ENCODE results near the gene ALDH1L1.

DNA sequence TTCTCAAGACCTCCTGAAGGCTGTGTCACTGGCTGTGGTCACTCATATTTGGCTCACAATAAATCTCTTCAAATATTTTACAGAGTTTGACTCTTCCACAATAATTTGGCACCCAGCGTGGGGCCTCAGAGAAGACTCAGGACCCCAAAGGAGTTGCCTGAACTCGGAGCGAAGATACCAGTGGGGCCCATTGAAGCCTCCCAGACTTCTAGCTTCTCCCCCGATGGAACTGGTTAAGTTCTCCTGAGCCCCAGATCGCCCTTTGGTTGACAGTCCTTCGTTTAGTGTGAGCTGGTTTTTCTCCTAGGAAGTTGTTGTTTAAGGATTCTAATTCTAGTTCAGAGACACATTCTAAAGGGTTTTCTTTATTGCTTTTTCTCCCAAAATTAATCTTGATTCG, 95.1 kb downstream of the ALDH1L1 start:
- TF ChIP-seq FOXA1 (IDR thresholded peaks at IDR 0.05) (no peak), FOXA1 (CRISPR knock-in tag; IDR thresholded peaks at IDR 0.05) (no peak), HMG20B (CRISPR knock-in tag; conservative IDR thresholded peaks at IDR 0.05) (no peak), ISX (CRISPR knock-in tag; conservative IDR thresholded peaks at IDR 0.05) (no peak), NBN (conservative IDR thresholded peaks at IDR 0.05) (no peak), ASH2L (IDR thresholded peaks at IDR 0.05; ENCODE audit: insufficient read length, low read depth, low read length) (no peak), HNF4G (IDR thresholded peaks at IDR 0.05; ENCODE audit: borderline replicate concordance, low read depth, low read length) (no peak), HNF4G (CRISPR knock-in tag; IDR thresholded peaks at IDR 0.05; ENCODE audit: borderline replicate concordance, low read depth) (no peak), ZNF770 (CRISPR knock-in tag; IDR thresholded peaks at IDR 0.05) (no peak)
- TF ChIP-seq, protein P1, sequence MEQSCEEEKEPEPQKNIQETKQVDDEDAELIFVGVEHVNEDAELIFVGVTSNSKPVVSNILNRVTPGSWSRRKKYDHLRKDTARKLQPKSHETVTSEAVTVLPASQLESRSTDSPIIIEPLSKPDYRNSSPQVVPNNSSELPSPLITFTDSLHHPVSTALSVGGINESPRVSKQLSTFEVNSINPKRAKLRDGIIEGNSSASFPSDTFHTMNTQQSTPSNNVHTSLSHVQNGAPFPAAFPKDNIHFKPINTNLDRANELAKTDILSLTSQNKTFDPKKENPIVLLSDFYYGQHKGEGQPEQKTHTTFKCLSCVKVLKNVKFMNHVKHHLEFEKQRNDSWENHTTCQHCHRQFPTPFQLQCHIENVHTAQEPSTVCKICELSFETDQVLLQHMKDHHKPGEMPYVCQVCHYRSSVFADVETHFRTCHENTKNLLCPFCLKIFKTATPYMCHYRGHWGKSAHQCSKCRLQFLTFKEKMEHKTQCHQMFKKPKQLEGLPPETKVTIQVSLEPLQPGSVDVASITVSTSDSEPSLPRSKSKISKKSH (CRISPR knock-in tag; IDR thresholded peaks at IDR 0.05; ENCODE audit: borderline replicate concordance): no peak
- TF ChIP-seq, protein P2, sequence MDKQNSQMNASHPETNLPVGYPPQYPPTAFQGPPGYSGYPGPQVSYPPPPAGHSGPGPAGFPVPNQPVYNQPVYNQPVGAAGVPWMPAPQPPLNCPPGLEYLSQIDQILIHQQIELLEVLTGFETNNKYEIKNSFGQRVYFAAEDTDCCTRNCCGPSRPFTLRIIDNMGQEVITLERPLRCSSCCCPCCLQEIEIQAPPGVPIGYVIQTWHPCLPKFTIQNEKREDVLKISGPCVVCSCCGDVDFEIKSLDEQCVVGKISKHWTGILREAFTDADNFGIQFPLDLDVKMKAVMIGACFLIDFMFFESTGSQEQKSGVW (CRISPR knock-in tag; IDR thresholded peaks at IDR 0.05; ENCODE audit: borderline replicate concordance): no peak
- TF ChIP-seq, protein P3, sequence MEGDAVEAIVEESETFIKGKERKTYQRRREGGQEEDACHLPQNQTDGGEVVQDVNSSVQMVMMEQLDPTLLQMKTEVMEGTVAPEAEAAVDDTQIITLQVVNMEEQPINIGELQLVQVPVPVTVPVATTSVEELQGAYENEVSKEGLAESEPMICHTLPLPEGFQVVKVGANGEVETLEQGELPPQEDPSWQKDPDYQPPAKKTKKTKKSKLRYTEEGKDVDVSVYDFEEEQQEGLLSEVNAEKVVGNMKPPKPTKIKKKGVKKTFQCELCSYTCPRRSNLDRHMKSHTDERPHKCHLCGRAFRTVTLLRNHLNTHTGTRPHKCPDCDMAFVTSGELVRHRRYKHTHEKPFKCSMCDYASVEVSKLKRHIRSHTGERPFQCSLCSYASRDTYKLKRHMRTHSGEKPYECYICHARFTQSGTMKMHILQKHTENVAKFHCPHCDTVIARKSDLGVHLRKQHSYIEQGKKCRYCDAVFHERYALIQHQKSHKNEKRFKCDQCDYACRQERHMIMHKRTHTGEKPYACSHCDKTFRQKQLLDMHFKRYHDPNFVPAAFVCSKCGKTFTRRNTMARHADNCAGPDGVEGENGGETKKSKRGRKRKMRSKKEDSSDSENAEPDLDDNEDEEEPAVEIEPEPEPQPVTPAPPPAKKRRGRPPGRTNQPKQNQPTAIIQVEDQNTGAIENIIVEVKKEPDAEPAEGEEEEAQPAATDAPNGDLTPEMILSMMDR (CRISPR knock-in tag; IDR thresholded peaks at IDR 0.05): no peak
- TF ChIP-seq, protein P4, sequence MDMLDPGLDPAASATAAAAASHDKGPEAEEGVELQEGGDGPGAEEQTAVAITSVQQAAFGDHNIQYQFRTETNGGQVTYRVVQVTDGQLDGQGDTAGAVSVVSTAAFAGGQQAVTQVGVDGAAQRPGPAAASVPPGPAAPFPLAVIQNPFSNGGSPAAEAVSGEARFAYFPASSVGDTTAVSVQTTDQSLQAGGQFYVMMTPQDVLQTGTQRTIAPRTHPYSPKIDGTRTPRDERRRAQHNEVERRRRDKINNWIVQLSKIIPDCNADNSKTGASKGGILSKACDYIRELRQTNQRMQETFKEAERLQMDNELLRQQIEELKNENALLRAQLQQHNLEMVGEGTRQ (IDR thresholded peaks at IDR 0.05; ENCODE audit: low read depth, low read length): no peak
- TF ChIP-seq, protein P4 (CRISPR knock-in tag; IDR thresholded peaks at IDR 0.05; ENCODE audit: borderline replicate concordance): no peak

All from HepG2 (cell line).